VCaP (cell line): Measurements from ENCODE around the gene HLCS.

Experiments
- H3K27ac ChIP-seq: fragments of 450-650 bp; 2 replicates; pipeline ENCODE4 v1.5.1; 2017
- CTCF ChIP-seq: fragments of 450-650 bp; conservative IDR thresholded peaks from 2 replicates; pipeline ENCODE4 v1.5.1; 2017; ENCODE audit warnings: mild to moderate bottlenecking, moderate library complexity

Gene HLCS

DNA sequence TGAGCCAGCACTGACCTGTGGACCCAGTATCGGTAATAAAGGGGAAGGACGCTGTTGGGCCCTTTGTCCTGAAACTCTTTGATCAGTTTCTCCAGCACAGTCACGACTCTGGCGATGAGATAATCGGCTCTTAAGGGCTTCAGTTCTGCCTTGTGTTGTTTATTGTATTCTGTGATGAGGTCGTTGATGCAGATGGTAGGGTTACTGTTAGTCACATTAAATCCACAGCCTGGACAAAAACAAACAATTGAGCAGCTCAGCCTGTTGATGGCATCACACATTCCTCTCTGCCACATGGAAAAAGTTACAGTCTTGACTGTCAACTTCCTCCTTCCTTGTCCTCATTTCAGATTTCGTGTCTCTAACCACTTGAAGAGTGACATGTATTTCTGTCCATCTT, 209.9 kb downstream of the HLCS start:
- peak overlapping the region; percentile 80; the same call in 1 of the 2 replicates for H3K27ac ChIP-seq
- TF ChIP-seq CTCF, result no peak

- TF ChIP-seq CTCF, result peak; percentile 44
- peak overlapping the region; percentile 80 for H3K27ac ChIP-seq
These were observed 212.1 kb downstream of the HLCS start for GRCh38 chr21:36754241-36754898.

- H3K27ac ChIP-seq, result peak overlapping the region; percentile 80
- TF ChIP-seq CTCF, result no peak
These were observed 212.9 kb downstream of the HLCS start for GRCh38 chr21:36753556-36753955.

GRCh38 chr21:36751383-36751782, 215.1 kb downstream of the HLCS start:
- no peak for TF ChIP-seq CTCF
- H3K27ac ChIP-seq, result peak overlapping the region; percentile 80; the same call in 1 of the 2 replicates

DNA sequence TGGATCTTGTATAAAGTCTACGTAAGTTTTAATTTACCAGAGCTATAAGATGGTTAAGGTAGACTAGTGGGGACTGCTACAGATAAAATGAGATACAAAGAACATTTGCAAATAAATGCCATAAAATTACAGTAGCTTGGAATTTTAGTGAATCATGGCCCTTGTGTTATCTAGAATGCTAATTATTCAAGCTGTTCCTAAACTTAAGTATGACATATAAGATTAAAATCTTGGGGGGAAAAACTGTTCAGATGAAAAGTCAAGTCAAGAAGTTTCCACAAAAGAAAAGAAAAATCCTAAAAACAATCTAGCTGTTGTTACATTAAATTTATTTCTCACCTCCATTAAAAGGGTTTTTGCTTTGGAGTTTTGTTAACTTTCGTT, 215.9 kb downstream of the HLCS start:
- TF ChIP-seq CTCF, result no peak
- H3K27ac ChIP-seq, result peak overlapping the region; percentile 80; the same call in 1 of the 2 replicates

- peak overlapping the region; percentile 80 for H3K27ac ChIP-seq
- no peak for TF ChIP-seq CTCF
These were observed 216.4 kb downstream of the HLCS start for GRCh38 chr21:36749935-36750575.

- TF ChIP-seq CTCF, result no peak
- no peak overlapping the region; the same call in 1 of the 2 replicates for H3K27ac ChIP-seq
These were observed 218.6 kb downstream of the HLCS start for GRCh38 chr21:36747815-36748383.
